Measurements from ENCODE around the gene NDN. TPM values are rescaled to one million over a fixed set of nuclear protein-coding genes. Genes with fewer than 3 reads are reported as not detected.

The NDN gene
- total RNA-seq, 2 donors from 2014 or later = 16.0 to 17.8 TPM

Other genes with a start within 250 kb of the NDN start
- gene GOLGA6L2, start 240.1 kb downstream of the NDN start, total RNA-seq = not detected
- 1 to 10 TPM in 1 of 2 donors, not detected in 1; 1.0 TPM for gene MKRN3, start 121.6 kb downstream of the NDN start, total RNA-seq
- gene MAGEL2, start 39.4 kb downstream of the NDN start, total RNA-seq = under 1 TPM; 0.08 to 0.10 TPM